ENCODE results near the gene POP7.
A peak's percentile ranks its signal among the peaks of the same experiment; 100 is the strongest.
"Not testable (repeated sequence)": the region's sequence is repeated elsewhere in the genome, so short reads cannot be mapped to it uniquely, and the experiment has no call there.

POP7 gene

DNA sequence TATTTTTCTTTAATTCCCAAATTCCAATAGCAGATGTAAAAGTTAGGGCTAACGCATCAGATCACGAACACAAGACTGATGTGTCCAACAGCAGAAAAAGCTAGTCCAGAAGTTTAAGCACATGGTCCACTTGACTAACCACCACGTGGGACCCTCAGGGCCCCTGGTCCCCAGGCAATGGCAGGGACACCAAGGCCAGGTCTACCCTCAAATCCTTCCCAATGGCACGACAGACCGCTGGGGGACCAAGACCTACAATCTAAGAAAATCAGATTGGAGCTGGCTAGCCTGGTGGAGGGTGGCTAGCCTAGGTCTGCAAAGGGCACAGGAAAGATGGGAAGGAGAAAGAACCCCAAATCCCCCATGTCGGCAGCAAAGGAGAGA is 13.4 kb upstream of the POP7 start:
- no peak for DNase-seq (ENCODE audit: low read depth)

GRCh38 chr7:100693312-100694097 is 12.4 kb upstream of the POP7 start:
- no peak for DNase-seq (ENCODE audit: low read depth)

- DNase-seq (ENCODE audit: low read depth), result no peak
Observed at GRCh38 chr7:100694098-100694745, 11.7 kb upstream of the POP7 start, which contains the start of gene GIGYF1. Gene GIGYF1, minus strand, starts transcription at chr7:100694250. Its CDS starts 6,012 bp downstream, at chr7:100688238.

DNA sequence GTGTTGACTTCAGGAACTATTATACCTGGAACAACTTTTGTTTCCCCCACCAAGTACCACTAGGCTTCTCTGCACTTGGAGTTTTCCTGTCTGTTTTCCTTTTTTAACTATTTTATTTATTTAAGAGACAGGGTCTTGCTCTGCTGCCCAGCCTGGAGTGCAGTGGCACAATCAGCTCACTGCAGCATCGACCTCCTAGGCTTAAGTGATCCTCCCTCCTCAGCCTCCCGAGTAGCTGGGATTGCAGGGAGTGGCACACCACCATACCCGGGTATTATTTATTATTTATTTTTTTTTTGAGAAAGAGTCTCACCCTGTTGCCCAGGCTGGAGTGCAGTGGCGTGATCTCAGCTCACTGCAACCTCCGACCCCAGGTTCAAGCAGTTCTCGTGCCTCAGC is 9.8 kb upstream of the POP7 start:
- no peak for DNase-seq (ENCODE audit: low read depth)

DNA sequence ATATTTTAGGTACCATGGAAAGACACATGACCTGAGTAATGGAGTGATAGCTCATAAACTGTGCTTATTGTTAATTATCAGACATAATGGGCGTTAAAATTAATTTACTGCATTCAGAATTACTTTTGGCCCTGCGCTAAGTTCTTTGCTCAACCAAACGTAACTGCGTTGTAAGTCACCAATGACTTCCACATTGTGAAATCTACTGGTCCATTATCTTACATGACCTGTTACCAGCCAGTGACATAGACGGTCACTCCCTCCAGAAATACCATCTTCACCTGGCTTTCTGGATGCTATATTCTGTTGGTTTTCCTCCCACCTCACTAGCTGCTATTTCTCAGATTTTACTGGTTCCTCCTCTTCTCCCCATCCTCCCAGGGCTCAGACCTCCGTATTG is 6.9 kb upstream of the POP7 start:
- no peak for DNase-seq (ENCODE audit: low read depth)

GRCh38 chr7:100701089-100701488 is 4.8 kb upstream of the POP7 start:
- DNase-seq (ENCODE audit: low read depth), result not testable (repeated sequence)

DNA sequence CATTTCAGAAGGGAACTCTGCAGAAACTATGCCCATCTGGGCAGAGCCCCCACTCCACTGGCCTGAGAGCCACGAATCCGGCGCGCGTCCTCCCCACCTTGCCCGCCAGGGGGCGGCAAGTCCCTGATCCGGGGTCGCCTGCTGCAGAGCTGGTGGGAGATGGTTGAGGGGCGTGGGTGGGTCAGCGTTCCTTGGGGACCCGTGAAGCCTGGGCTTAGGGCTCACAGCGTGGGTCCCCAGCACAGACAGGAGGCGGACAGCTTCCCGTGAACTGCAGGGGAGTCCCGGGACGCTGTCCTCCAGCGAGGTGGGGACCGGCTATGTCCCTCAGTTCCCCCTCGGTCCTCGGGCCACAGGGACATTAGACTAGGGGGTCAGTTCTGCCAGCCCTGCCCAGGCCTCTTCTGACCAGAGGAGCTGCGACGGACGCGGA is 585 bp upstream of the POP7 start:
- no peak for DNase-seq (ENCODE audit: low read depth)

DNA sequence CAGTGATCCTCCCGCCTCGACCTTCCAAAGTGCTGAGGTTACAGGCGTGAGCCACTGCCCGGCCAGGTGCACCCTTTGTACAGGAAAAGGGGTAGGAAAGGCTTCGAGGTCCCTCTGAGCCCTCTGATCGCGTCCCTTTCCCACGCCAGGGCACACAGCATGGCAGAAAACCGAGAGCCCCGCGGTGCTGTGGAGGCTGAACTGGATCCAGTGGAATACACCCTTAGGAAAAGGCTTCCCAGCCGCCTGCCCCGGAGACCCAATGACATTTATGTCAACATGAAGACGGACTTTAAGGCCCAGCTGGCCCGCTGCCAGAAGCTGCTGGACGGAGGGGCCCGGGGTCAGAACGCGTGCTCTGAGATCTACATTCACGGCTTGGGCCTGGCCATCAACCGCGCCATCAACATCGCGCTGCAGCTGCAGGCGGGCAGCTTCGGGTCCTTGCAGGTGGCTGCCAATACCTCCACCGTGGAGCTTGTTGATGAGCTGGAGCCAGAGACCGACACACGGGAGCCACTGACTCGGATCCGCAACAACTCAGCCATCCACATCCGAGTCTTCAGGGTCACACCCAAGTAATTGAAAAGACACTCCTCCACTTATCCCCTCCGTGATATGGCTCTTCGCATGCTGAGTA is 871 bp downstream of the POP7 start:
- DNase-seq (ENCODE audit: low read depth), result no peak

- DNase-seq (ENCODE audit: low read depth), result no peak
Observed at GRCh38 chr7:100708395-100708794, 2.5 kb downstream of the POP7 start.

DNA sequence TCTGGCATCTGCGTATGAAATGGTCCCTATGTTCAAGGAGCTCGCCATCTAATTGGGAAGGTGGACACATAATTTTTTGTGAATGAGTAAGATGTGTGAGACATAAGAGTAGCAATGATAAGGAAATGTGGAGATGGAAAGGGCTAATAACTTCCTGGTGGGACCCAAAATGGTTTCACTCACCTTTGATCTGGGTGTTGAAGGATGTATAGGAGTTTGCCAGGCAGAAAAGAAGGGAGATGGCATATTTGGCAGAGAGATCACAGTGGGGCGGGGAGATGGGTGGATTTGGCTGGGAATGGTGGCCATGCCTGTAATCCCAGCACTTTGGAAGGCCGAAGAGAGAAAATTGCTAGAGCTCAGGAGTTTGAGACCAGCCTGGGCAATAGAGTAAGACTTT is 4.5 kb downstream of the POP7 start:
- DNase-seq (ENCODE audit: low read depth), result no peak

DNA sequence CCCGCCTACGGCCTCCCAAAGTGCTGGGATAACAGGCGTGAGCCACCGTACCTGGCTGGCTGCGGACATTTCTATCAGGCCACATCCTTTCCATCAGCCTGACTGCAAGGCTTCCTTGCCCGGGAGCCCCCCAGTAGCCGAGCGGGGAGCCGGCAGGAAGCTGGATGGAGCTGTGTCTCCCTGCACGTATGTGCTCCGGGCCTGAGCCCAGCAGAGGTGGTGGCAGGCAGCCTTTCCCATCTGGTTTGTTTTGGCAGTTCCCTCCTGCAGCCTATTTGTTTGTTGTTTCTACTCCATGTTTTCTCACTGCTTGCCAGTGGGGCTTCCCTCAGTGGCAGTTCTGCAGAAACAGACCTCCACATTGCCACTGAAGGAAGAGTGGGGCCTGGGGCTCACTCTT is 5.4 kb downstream of the POP7 start:
- no peak for DNase-seq (ENCODE audit: low read depth)

GRCh38 chr7:100714725-100715124 is 8.8 kb downstream of the POP7 start:
- DNase-seq (ENCODE audit: low read depth), result no peak

- DNase-seq (ENCODE audit: low read depth), result not testable (repeated sequence)
Observed at GRCh38 chr7:100717073-100717472, 11.2 kb downstream of the POP7 start.

GRCh38 chr7:100719523-100720278 is 13.8 kb downstream of the POP7 start:
- peak; percentile 18 for DNase-seq (ENCODE audit: low read depth)

GRCh38 chr7:100720279-100720670 is 14.4 kb downstream of the POP7 start, which contains the start of gene EPO:
Gene EPO, plus strand, starts transcription at chr7:100720468. Its CDS starts 513 bp downstream, at chr7:100720981.
- no peak for DNase-seq (ENCODE audit: low read depth)

GRCh38 chr7:100720671-100721504 is 15.0 kb downstream of the POP7 start:
- no peak for DNase-seq (ENCODE audit: low read depth)

- no peak for DNase-seq (ENCODE audit: low read depth)
Observed at GRCh38 chr7:100721505-100721812, 15.5 kb downstream of the POP7 start.

GRCh38 chr7:100722480-100723212 is 16.7 kb downstream of the POP7 start:
- DNase-seq (ENCODE audit: low read depth), result no peak

GRCh38 chr7:100723732-100724275 is 17.9 kb downstream of the POP7 start:
- DNase-seq (ENCODE audit: low read depth), result no peak

DNA sequence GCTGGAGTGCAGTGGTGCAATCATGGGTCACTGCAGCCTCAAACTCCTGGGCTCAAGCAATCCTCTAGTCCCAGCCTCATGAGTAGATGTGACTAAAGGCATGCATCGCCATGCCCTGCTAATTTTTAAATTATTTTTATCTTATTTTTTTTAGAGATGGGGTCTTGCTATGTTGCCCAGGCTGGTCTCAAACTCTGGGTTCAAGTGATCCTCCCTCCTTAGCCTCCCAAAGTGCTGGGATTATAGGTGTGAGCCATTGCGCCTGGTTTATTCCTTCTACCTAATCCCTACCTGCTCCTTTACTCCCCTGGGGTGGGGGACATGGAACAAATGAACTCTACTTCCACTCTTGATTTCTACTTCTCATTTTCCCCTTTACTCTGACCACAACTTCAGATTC is 18.4 kb downstream of the POP7 start:
- DNase-seq (ENCODE audit: low read depth), result not testable (repeated sequence)

Measured in GM04503 (cell line).